NCI-H1092 (cell line): Measurements from ENCODE around the gene SYT8.

Experiments used
- DNase-seq: peaks from one replicate; lab custom pipeline; 2025; lab: John Stamatoyannopoulos, UW

SYT8 gene

DNA sequence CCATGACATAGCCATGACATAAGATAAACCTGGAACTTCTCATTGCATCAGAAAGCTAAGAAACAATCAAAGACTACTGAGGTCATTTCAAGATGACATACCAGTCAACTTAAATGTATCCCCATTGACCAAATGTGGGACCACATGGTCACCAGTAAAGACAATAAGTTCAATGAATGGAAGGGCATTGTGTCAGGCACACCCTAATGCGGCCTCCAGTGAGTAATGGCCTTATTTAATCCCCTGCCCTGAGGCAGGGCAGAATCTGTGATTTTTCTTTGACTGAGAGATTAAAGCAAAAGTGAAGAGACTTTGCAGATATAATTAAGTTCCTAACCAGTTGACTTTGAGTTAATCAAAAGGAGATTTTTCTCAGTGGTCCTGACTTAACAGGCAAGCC, 17.3 kb upstream of the SYT8 start:
- DNase-seq: no peak

DNA sequence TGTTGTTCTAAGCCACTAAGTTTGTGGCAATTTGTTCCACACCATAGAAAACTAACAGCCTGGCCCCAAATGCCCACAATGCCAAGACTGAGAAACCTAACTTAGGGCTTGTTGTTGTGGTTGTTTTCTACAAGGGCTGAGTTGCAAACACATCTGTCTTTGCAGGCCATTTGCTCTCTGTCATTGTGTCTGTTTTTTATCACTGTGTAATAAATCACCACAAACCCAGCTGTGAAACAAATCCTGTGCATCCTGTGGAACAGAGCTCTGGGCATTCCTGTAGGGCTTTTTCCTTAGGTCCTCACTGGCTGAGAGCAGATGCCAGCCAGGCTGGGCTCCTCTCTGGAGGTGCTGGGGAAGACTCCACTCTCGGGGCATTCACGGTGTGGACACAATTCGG, 15.7 kb upstream of the SYT8 start:
- no peak for DNase-seq

DNA sequence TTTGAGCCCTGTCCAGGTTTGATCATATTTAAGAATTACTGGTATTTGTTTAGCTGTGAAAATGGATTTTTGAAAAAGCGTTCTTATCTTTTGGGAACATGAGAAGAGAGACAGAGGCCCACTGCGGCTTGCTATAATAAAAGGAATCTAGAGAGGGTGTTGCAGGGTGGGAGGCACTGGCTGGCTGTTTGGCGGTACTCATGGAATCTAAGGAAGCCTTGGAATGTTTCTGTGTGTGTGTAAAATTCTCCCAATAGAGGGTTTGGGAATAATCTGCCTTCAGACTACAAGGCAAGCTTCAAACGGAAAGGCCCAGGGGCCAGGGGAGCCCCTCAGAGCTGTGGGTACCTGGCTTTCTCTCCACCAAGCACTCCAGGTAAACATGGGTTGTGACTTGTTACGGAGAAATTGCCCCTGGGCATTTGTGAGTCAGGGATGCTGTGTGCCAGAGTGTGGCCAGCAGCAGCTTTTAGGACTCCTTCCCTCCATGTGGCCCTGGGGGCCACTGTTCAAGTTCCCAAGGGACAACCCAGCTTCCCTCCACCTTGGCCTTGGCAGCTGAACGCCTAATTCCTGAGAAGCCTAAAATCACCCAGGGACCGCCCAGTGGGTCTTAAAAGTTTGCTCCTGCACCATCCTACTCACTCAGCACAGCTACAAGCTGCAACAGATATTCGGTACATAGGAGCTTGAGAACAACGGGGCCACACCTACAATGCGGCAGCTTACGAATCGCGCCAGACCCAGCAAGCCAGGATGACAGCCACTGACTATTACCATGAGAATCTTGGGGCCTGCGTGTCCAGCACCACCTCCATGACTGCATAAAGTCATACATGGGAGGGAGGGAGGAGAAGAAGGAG, 14.1 kb upstream of the SYT8 start:
- DNase-seq: no peak

DNA sequence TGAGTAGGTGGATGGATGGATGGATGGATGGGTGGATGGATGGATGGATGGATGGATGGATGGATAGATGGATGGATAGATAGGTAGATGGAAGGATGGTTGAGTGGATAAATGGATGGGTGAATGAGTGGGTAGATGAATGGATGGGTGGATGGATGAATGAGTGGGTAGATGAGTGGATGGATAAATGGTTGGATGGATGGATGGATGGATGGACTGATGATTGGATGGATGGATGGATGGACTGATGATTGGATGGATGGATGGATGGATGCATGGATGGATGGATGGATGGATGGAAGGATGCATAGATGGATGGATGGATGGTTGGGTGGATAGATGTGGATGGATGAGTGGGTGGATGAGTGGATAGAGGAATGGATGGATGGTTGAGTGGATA, 13.2 kb upstream of the SYT8 start:
- DNase-seq: no peak

DNA sequence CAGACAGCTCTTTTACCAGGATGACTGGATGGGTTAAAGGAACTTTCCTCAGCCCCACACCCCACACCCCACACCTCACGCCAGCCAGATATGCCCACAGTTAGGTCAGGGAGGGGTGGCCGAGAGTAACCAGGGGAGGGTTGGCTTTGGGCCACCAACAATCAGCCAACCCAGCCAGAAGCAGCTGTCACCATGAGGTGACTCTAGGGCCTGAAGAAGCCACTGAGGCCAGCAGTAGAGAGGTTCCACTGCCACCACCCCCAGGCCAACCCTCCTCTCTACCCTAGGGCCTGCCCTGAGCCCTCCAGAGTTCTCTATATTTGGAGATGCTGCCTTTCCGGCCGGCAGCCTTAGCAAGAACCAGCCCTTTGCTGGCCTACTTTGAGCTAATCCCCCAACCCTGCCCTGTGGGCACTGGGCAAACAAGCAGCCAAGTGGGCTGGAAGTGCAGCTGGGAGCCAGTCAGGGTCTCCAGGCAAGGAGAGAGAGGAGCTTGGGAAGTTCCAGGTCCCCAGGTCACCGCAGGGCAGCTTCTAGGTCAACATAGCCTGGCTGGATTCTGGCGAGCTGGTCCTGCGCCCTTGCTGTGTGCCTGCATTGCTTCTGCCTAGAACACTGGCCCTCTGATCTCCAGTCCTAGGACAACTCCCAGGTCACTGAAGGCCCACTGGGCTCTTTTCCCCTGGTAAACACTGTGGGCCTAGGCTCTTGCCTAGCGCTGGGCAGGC, 12.0 kb upstream of the SYT8 start:
- DNase-seq: no peak

DNA sequence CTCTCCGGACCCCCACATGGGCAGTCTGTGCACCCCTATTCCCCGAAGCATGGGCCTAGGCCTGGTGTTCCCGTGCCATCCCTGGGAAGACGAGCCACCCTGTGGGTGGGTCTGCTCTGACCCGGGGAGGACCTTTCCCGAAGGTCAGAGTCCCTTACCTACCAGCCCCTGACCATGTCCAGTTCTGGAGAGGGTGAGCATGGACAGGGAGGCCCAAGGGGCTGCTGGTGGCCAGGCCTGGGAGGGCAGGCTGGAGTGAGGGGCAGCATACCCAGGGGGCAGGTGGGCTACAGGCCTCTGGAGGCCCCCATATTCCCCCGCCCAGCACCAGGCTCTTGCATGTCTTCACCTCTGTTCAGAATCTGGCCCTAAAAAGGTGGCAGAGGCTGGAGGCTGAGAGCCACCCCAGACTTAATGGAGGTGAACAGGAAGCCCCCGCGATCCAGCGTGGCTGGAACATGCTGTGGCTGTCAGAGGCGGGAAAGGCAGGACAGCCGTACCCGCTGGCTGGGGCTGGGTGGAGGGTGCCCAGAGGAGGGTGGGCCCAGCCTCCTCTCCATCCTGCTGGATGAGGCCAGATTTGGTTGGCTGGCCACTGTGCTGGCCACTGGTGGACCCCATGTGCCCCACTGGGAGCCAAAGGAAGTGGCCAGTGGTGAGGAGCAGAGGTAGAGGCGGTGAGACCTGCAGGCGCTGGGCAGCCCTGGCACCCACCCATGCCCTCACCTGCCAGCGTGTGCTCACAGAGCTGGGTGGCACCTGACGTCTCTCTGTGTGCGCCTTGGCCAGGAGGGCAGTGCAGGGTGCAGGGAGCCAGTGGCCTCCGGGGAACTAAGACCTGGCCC, 11.2 kb upstream of the SYT8 start:
- DNase-seq: no peak

DNA sequence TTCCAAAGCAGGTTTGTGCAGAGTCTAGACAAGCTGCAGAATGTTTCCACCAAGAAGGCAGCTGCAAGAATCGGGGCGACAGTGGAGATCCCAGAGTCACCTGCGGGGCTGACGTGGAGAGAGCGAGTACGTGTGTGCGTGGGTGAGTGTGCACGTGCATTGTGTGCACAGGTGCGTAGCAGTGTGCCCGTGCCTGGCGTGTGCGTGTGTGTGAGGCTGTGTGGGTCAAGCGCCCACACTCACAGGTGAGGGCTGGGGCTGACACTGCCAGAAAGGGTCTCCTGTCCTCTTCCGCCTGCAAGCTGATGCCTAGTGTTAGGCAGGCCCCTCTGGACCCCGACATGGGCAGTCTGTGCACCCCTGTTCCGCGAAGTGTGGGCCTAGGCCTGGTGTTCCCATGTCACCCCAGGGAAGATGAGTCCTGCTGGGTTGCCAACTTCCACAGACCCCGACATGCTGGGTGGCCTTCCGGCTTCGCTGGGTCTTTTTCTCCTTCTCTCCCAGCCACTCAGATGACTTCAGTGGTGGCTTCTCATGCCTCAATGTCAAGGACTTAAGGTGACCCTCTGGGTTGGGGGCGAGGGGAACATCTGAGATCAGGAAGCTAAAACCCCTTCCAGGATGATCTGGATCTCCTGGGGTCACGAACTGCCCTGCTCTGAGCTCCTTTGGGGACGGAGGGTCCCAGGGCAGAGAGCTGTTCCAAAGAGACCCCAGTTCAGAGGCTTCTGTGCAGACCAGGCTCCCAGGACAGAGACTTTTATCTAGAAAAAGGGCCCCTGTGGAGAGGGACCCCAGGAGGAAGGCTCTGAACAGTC, 10.4 kb upstream of the SYT8 start:
- DNase-seq: no peak

DNA sequence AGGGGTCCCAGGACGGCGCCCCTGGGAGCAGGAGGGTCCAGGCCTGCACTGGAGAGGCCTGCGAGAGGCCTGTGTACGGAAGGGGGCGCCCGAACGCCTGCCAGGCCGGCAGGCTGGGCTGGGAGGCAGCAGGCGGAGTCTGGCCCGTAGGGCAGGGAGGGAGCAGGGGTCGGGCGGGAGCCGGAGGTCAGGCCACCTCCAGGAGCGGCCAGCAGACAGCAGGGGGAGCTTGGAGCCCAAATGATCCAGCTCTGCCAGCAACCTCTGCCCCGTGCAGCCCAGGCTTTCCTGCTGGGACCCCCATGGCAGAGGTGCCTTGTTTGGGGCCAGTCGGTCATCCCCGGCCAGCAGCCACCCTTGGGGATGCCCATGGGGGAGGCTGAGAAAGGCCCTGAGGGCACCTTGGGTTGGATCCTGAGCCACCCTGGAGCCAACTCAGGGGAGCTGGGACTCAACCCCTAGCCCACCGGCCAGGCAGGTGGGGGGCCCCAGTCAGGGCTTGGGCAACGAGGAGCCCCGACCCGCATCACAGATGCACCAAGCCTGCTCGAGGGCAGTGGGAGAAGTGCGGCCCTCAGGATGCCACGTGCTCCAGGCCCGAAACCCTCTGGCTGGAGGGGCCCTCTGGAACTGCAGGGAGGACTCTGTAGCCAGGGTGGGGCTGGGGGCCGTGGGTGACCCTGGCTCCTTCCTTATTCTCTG, 9.6 kb upstream of the SYT8 start:
- no peak for DNase-seq

DNA sequence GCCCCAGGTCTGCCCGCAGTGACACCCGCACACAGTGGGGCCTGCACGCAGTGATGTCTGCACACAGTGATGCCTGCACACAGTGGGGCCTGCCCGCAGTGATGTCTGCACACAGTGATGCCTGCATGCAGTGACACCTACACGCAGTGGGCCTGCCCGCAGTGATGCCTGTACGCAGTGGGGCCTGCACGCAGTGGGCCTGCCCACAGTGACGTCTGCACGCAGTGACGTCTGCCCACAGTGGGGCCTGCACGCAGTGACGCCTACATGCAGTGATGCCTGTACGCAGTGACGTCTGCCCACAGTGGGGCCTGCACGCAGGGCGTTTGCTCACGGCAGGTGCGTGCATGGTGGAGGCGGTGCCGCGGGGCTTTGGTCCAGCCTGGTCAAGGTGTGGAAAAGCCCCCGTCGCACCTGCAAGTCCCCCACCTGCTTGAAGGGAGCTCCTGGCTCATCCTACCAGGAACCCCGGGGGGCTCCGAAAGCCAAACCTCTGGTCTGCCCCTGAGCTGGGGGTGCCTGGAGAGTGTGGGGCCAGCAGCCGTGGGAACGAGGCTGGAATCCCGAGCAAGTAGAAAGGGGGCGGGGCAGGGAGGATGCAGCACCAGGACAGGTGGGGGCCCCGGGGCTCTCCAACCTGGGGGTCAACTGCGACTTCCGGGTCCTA, 8.9 kb upstream of the SYT8 start:
- no peak for DNase-seq

DNA sequence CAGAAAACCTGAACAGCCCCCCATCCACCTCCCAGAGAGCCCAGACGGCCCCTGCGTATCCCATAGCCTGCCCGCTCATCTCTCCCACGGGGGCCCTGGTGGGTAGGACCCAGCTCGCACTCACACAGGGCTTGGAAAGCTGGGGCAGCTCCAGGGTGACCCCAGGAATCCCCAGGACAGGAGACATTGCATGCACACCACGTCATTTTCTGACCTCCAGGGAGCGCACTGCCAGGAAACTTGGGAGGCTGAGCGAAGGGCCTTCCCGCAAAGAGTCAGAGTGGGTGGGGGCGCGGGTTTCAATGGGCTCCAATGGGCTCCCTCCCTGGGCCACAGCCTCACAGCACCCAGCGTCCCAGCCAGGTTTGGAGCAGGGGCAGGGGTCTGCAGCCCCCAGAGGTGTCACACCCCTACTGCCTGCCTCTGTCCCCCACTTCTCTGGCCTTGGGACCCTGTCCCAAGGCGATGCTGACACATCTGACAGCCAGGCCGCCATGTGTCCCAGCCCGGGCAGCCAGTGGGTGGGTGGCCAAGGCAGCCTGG, 8.2 kb upstream of the SYT8 start:
- no peak for DNase-seq

DNA sequence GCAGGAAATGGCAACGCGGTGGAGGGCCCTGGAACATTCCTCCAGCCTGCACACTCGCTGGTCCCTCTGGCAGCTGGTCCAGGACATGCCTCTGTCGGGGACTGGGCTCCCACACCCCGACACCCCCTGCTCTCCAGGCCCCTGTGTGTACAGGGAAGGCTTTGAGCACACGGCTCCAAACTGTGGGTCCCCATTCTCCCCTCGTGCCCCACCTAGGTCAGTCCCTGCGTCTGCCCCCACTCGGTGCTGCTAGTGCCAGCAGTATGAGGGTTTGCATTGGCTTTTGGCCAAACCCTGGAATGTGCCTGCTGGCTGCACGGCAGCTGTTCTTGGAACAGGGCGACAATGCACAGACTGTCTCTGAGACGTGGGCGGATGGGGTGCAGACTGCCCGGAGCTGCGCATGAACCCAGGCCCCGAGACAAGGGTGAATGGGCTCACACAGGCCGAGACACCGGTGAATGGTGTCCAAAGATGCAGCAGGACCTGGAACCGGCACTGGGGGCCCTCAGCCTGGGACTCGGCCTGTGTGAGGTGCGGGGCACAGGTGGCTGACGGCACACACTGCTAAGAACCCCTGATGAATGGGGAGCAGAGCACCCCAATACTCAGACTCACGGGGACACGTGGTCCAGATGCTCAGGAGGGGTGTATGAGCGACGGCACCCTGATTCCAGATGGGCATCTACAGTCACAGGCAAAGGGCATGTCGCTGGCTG, 7.5 kb upstream of the SYT8 start:
- peak; percentile 86 for DNase-seq

DNA sequence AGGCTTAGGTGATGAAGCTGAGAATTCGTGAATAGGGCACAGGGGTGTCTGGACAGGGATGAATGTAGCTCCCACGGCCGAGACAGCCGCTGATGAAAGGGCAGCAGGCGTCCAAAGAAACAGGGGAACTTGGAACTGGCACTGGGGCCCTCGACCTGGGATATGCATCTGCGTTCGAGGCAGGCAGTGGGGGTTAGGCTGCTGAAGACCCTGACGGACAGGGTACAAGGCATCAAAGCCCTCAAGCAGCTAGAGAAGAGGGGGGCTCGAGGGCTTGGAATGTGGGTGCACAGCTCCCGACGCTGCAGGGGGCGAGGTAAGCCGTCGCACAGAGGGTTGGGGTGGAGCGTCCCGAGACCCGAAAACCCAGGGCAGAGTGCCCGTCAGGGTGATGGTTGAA, 6.9 kb upstream of the SYT8 start:
- DNase-seq: no peak

DNA sequence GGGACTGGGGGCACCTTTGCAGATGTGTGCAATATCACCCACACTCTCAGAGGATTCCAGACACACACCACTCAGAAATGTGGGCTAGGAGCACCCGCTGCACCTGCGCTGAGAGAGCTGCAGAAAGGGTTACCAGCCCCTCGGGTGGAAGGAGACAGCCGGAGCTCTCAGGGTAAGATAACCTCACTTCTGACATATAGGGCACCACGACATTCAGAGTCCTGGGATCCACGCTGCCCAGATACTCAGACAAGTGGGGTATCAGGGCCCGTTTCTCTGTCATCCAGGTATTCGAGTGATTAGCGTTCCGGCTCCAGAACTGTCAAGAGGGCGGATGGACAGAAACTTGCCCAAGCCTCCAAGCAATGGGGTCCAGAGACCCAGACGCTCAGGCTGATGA, 6.2 kb upstream of the SYT8 start:
- no peak for DNase-seq

DNA sequence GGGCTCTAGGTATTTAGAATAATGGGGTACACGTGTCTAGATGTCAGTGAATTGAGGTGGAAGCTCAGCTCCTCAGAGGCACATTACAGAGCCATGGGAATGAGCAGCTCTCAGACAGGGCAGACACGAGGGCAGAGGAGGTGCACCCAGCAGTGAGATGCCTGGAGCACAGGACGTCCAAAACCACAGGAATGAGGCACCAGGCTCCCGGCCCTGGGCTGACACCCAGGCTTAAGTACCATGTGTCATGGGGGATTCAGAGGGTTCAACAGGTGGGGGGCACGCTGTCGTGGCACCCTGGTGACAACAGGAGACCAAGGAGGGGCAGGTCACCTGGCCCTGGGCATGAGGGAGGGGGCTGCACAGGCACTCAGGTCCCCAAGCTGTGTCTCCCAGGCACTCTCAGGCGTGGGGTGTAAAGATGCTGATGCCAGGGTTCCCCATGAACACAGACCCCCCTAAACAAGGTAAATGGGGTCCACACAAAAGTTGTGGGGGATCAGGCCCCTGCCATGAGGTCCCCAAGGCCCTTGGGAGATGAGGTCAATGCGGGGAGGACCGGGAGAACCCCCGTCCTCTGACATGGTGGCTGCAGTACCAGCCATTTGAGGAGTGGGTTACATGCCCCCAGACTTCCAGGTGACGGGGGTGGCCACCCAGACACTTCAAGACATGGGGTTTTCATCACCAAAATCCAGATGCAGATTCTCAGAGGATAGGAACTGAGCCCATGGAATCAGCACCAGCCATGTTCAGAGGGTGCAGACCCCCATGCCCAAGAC, 5.6 kb upstream of the SYT8 start:
- no peak for DNase-seq

DNA sequence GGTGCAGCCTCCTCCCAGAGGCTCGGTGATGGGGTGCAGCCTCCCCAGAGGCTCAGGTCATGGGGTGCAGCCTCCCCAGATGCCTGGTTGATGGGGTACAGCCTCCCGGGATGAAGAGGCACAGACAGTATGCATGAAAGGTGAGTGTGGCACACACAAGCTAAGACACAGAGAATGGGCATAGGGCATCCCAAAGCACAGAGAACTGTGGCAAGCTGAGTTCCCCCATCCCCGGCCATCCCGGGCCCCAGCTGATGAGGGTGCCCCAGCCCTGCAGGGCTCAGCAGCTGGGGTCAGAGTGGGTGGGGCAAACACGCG, 4.8 kb upstream of the SYT8 start:
- no peak for DNase-seq

DNA sequence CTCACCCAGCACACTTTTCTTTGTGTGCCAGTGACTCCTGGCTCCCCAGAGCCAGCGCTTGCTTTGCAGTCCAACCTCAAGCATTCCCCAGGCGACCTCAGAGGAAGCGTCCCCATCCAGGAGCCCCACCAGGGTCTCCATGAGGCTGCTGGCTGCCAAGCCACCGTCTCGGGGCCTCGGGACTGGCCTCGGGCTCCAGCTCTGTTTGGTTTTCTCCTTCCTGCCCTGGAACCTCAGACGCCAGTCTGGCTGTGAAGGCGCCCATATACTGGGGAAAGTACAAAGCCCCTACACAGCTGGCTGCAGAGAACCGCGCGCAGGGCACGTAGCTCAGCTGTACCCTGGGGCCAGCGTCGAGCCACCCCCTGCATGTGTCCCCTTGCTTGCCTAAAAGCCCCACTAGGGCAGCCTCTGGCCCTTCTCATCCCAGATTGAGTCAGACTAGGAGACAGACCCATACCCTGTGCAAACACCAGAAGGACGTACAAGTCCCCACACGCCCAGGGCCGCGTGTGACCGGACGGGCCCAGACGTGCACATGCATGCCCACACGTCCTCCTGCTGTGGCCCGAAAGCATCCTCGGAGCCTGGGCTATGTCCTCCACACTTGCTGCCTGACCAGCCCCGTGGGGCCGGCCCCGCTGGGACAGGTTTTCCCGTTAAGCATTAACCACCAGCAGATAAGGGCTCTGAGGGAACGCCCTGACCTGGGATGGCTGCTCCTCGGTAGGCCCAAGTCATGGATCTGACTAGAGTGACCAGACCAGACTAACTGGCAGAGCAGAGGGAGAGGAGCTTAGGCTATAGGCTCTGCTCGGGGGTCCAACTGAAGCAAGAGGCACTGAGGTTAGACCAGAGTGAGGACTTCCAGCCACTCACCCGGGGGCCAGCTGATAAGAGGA, 4.2 kb upstream of the SYT8 start:
- DNase-seq: no peak

DNA sequence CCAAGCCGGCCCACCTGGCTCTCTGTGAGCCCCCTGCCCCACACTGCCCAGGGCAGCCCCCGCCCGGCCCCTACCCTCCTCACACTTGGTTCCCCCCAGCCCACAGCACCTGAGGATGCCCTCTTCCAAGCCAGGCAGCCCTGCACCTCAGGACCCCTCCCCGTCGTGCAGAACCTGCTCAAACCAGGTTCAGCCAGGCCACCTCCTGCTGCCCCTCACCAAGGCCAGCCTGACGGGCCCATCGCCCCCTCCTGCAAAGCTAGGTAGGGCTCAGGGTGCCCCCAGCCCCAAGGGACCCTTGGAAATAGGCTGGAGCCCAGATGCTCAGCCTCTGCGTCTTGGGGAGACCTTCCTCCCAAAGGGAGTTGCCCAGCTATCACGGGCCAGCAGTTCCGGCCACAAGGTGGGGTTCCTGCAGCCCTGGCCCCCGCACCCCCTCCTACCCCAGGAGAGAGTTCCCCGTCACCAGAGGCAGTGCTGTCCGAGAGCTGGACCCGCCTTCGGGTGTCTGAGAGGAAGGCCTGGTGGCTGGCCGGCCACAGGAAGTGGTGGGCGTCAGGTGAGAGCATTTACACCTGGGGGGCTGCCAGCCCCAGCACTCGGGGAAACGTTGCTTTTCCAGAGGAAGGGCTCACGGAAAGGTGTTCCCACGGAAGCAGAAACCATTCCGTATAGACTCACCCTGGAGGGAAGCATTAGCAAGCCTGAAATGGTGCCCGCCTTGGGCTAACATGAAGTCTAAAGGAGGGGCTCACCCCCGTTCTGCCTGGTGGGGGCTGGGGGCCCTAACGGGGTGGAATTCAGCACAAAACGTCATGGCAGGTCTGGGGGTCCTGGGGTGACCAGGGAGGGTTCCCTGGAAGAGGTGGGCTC, 3.2 kb upstream of the SYT8 start:
- no peak for DNase-seq
